Duodenal mucosa (tissue), 2 donors: ENCODE results near the gene ZNF415.
A peak's percentile ranks its signal among the peaks of the same experiment; 100 is the strongest.
"Not testable (repeated sequence)": the region's sequence is repeated elsewhere in the genome, so short reads cannot be mapped to it uniquely, and the experiment has no call there.

Source experiments
- H3K27ac ChIP-seq: one replicate; pipeline ENCODE4 v1.7.0; 2013; ENCODE audit warnings: low read depth, low read length
- H3K27me3 ChIP-seq, 2 donors: one replicate each; pipeline ENCODE4 v1.7.0; 2013; ENCODE audit warnings: low read length in 2 of 2, control low read depth in 1 of 2; ENCODE audit not compliant: insufficient read depth in 2 of 2, control insufficient read depth in 1 of 2
- H3K36me3 ChIP-seq, 2 donors: one replicate each; pipeline ENCODE4 v1.7.0; 2013; ENCODE audit warnings: low read length in 2 of 2, control low read depth in 1 of 2; ENCODE audit not compliant: insufficient read depth in 2 of 2, control insufficient read depth in 1 of 2
- H3K4me1 ChIP-seq, 2 donors: one replicate each; pipeline ENCODE4 v1.7.0; 2013; ENCODE audit warnings: low read length in 2 of 2, control low read depth in 1 of 2; ENCODE audit not compliant: insufficient read depth in 2 of 2, control insufficient read depth in 1 of 2
- H3K4me3 ChIP-seq, 2 donors: one replicate each; pipeline ENCODE4 v1.7.0; 2013; ENCODE audit warnings: low read length in 2 of 2, low read depth in 1 of 2
- H3K9ac ChIP-seq, 2 donors: one replicate each; pipeline ENCODE4 v1.7.0; 2013; ENCODE audit warnings: low read length in 2 of 2, low read depth in 1 of 2
- H3K9me3 ChIP-seq, 2 donors: one replicate each; pipeline ENCODE4 v1.7.0; 2013; ENCODE audit warnings: low read length in 2 of 2, control low read depth in 1 of 2; ENCODE audit not compliant: control insufficient read depth in 1 of 2

Gene ZNF415

DNA sequence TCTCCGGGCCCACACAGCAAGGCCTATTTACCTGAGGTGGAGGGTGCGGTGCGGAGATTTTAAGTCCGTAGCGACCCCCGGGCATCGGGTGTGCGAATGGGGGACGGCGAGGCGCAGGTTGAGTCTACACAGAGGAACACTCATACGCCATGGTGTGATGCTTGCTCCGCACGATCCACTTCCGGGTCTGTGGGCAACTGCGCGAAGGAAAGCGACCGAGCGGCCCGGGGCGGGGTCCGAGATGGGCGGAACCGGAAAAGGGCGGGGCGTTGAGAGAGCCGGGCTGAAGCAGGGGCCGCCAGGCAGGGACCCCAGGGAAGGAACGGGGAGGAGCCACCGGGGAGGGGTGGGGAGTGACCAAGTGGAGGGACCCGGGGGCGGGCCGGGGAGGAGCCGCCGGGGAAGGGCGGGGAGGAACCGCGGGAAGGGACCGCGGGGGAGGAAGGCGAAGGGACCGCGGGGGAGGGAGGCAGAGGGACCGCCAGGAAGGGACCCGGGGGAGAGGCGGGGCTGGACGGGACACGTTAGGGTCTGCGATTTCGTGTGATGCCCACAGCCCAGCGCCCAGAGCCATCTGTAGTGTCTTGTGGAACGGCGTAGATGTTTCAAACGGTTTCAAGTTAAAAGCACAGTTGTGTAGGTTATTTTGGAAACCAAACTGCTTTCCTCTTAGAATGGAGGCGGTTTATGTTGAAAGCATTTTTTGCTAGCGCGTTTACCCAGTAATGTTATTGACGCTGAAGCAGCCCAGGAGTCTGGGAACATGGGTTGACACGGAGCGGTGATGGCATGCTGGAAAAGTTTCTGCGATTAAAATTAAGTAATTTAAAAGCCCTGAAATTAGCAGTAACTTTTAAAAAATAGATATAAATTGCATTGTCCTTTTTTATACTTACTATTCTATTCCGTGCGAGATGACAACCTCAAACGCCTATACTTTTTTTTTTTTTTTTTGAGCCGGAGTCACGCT is 29.2 kb downstream of the ZNF415 start, which contains the start of gene ZNF160:
TSS of gene ZNF160 (minus strand) at position 189 of the 970 bp plus-strand sequence. CDS start 17,146 bp downstream, outside the sequence.
- H3K9ac ChIP-seq, result peak within 1 kb of the TSS; percentile 79 to 96
- H3K27ac ChIP-seq, result peak within 1 kb of the TSS; percentile 87
- H3K4me3 ChIP-seq, result peak within 1 kb of the TSS; percentile 96 to 98
- peaks cover 2 to 13% of the 10 kb centered on the region in 2 donors for H3K9me3 ChIP-seq
- peaks cover 10 to 13% of the 10 kb centered on the region in 2 donors for H3K36me3 ChIP-seq
- peaks cover 9 to 13% of the 10 kb centered on the region in 2 donors for H3K4me1 ChIP-seq
- H3K27me3 ChIP-seq, result no peaks in the 10 kb centered on the region

DNA sequence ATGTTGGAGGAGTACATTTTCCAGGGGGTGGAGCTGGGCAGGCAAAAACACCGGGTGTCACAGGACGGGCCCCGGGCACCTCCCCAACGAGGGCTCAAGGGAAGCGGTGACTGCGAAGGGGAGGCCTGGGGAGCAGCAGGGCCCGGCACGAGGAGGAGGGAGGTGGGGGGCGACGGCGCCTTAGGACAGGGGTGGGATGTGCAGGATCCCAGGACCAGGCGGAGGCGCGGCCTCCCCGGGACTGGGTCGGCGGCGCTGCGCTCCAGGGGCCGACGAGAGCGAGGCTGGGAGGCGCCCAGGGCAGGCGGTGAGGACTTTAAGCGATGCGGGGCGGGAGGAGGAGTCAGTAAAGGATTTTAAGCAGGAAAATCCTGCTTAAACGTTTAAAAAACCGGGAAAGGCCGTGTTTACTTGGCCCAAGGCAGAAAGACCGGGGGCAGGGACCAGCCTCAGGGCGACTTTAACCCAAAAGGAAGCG is 29.9 kb downstream of the ZNF415 start:
- Histone ChIP-seq H3K27me3 (no peaks in the 10 kb centered on the region), H3K27ac (peak overlapping the region; percentile 87), H3K4me1 (peaks cover 9 to 13% of the 10 kb centered on the region in 2 donors), H3K9ac (peak overlapping the region; percentile 79 to 96), H3K9me3 (peaks cover 5 to 11% of the 10 kb centered on the region in 2 donors), H3K4me3 (peak overlapping the region; percentile 96 to 98), H3K36me3 (peaks cover 14% of the 10 kb centered on the region in 2 donors)

DNA sequence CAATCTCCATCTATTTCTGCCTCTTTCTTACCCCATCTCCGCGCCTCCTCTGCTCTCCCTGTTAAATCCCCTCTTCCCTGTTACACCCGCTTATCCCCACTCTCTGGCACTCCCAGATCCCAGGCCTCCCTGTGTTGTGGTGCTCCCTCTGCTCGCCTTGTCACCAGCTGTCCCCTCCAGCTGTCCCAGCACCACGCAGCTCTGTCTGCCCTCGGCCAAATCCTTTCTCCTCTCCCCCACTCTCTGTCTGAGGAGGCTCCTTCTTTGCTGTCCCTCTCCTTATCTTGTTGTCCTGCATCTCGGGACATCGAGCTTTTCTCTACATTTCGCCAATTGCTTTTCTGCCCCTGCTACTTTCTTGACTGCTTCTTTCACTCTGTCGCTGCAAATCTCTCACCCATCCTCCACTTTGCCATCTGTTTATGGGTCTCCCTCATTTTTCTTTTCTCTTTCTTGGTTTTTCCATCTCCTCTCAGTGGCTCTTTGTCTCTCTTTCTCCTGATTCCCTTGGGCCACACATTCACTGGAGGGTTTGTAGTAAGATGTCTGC is 30.4 kb downstream of the ZNF415 start:
- Histone ChIP-seq H3K9me3 (peaks cover 5 to 12% of the 10 kb centered on the region in 2 donors), H3K4me3 (peak overlapping the region; percentile 96 to 98), H3K9ac (peak overlapping the region; percentile 79 to 96), H3K27ac (no peak overlapping the region), H3K36me3 (peaks cover 16 to 18% of the 10 kb centered on the region in 2 donors), H3K4me1 (peaks cover 9 to 13% of the 10 kb centered on the region in 2 donors), H3K27me3 (no peaks in the 10 kb centered on the region)

DNA sequence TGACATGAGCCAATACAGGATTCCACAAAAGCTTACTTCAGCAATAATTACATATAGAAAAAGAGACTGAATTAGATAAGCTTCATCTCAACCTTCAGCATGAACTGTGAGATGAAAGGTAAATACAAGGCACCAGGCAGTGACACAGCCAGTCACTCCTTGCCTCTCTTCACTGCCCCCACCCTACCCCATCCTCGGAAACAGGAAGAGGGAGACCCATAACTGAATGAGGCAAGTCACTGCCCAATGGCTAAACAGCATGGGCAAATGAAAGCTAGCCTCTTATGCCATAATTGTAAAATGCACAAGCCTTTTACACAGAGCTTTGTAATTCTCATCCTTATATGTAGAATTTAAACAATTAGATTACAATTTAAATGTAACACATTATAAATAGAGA is 31.2 kb downstream of the ZNF415 start:
- H3K4me3 ChIP-seq, result peak overlapping the region in 1 of 2 donors; percentile 36
- no peak overlapping the region for H3K9ac ChIP-seq

DNA sequence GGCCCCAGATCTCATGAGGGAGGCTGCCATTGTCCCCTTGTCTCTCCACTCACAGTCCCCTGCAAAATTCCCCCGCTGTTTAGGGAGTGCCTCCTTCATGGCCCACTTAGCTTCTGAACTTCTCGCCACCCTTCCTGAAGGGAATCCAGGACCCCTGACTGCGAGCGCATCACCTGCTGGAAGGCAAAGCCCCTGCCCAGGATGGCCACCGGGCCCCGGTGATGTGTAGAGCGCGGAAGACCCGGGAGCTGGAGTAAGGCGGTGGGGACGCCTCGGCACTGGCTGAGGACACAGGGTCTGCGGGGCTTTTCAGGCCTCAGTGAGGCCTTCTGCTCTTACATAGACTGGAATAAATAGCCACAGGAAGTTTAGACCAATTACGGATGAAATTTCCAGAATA is 34.1 kb downstream of the ZNF415 start:
- H3K9ac ChIP-seq, H3K4me1 ChIP-seq, H3K4me3 ChIP-seq, H3K27ac ChIP-seq, H3K27me3 ChIP-seq: not testable (repeated sequence)
- Histone ChIP-seq H3K36me3 (peaks cover 16 to 22% of the 10 kb centered on the region in 2 donors), H3K9me3 (peaks cover 8 to 12% of the 10 kb centered on the region in 2 donors)

More for the DNA sequence above, 31.2 kb downstream of the ZNF415 start:
- Histone ChIP-seq H3K27ac (no peak overlapping the region), H3K27me3 (no peaks in the 10 kb centered on the region), H3K9me3 (peaks cover 3 to 12% of the 10 kb centered on the region in 2 donors), H3K36me3 (peaks cover 16 to 18% of the 10 kb centered on the region in 2 donors), H3K4me1 (peaks cover 9 to 13% of the 10 kb centered on the region in 2 donors)

DNA sequence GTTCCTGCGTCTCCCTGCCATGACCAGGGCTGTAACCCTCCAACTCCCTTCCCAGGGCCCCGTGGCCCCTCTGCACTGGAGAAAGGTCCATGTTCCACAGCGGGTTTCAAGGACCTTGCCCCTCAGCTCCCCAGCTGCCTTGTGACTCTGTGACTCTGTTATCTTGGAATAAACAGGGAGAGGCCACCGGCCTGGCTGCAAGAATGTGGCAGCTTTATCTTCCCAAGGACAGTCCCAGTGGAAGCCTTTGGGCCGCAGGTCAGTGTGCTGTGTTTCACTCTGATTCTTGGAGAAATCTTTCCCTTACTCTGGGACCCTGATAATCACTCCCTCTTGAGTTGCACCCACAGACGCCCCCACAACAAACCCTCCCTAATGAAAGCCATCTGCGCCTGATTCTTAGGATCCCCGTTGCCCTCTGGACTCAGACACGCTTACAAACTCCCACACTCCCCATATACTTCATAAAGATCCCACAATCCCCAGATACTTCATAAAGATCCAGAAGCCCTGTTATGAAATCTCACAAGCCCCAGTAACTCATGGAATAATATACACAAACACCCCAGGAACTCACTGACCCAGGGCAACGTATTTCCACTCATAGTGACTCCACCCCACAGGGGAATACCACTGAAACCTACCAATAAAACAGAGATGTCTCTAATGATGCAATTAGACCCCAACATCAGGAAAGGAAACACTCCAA is 35.6 kb downstream of the ZNF415 start:
- not testable (repeated sequence) for H3K4me1 ChIP-seq, H3K9ac ChIP-seq, H3K4me3 ChIP-seq, H3K27ac ChIP-seq, H3K27me3 ChIP-seq
- Histone ChIP-seq H3K36me3 (peaks cover 16 to 29% of the 10 kb centered on the region in 2 donors), H3K9me3 (peaks cover 8 to 12% of the 10 kb centered on the region in 2 donors)

DNA sequence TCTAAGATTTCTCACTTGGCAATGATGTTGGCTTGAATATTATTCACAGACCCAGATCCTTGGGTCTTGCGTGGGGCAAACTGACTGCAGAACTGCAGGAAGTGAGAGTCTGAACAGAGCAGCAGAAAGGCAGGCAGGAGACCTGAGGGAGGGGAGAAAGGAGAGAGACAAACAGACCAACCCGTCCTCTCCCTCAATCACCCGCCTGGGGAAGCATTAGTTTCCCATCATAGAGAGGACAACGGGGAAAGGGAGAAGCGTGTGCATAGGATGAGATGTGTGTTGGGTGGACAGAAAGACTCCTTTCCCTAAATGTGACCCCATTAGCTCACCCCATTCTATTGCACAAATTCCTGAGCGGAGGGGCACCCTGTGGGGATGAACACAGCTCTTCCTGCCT is 36.1 kb downstream of the ZNF415 start:
- H3K27me3 ChIP-seq, H3K9ac ChIP-seq, H3K4me1 ChIP-seq, H3K4me3 ChIP-seq, H3K27ac ChIP-seq: not testable (repeated sequence)
- Histone ChIP-seq H3K9me3 (peaks cover 8 to 12% of the 10 kb centered on the region in 2 donors), H3K36me3 (peaks cover 16 to 33% of the 10 kb centered on the region in 2 donors)

DNA sequence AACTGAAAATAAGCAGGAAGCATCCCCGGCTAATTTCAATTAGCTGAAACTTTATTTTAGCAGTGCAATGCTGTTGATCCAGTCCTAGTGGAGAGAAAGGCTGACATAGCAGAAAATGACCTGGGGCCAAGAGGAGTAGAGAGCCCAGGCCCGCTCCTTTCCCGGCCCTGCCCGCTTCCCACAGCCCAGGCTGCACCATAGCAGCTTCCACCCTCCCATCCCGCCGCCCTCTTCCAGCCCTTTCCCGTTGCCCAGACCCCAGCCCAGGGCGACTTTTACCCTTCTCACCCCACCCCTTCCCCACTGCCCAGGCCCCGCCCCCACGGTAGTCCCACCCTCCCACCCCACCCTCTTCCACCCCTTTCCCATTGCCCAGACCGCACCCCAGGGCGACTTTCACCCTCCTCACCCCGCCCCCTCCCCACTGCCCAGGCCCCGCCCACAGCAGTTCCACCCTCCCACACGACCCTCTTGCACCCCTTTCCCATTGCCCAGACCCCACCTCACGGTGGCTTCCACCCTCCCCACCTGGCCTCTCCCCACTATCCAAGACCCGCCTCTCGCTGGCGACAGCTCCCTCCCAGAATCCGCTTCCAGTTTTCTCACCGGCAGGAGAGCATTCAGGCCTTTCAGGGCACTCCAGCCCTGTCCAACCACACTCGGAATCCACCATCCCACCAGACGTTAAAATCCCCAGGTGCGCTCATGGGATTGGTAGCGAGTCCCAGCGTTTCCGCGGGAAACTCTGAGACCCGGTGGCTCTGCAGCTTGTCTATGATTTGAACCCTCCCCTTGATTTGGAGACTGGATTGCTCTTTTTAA is 37.7 kb downstream of the ZNF415 start:
- H3K27ac ChIP-seq, result no peak overlapping the region
- no peaks in the 10 kb centered on the region for H3K4me1 ChIP-seq
- H3K4me3 ChIP-seq, result no peak overlapping the region
- no peaks in the 10 kb centered on the region for H3K27me3 ChIP-seq
- H3K36me3 ChIP-seq, result peaks cover 26 to 48% of the 10 kb centered on the region in 2 donors
- H3K9ac ChIP-seq, result no peak overlapping the region
- H3K9me3 ChIP-seq, result peaks cover 8 to 11% of the 10 kb centered on the region in 2 donors

DNA sequence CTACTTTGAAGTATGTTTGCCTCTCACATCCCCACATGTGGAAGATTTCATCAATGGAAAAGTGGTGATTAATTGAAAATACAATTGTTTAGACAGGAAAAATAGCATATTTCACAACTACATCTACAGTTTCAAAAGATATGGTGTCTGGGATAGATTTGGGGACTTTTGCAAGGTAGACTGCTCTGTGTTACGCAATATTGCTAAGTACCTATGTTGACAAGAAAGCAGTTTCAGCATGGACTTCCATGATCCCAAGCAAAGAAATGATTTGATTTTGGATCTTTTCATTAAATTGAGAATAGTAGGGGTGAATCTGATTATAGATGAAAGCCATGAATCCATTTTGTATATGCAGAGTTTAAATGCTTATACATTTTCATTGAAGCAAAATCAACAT is 40.0 kb downstream of the ZNF415 start:
- no peaks in the 10 kb centered on the region for H3K4me1 ChIP-seq
- peaks cover 19 to 47% of the 10 kb centered on the region in 2 donors for H3K36me3 ChIP-seq
- no peak overlapping the region for H3K4me3 ChIP-seq
- peaks cover under 1 to 5% of the 10 kb centered on the region in 2 donors for H3K9me3 ChIP-seq
- no peak overlapping the region for H3K27ac ChIP-seq
- no peak overlapping the region for H3K9ac ChIP-seq
- H3K27me3 ChIP-seq, result no peaks in the 10 kb centered on the region
